Measurements from ENCODE around the gene SYNJ2. TPM values are rescaled to one million over a fixed set of nuclear protein-coding genes. Genes with fewer than 3 reads are reported as not detected.

SYNJ2 gene
- total and polyA plus RNA-seq, 2 donors (not counting 3 experiments of a cell fraction or from before 2014, with no cell fraction given): 35.1 to 78.2 TPM

DNA sequence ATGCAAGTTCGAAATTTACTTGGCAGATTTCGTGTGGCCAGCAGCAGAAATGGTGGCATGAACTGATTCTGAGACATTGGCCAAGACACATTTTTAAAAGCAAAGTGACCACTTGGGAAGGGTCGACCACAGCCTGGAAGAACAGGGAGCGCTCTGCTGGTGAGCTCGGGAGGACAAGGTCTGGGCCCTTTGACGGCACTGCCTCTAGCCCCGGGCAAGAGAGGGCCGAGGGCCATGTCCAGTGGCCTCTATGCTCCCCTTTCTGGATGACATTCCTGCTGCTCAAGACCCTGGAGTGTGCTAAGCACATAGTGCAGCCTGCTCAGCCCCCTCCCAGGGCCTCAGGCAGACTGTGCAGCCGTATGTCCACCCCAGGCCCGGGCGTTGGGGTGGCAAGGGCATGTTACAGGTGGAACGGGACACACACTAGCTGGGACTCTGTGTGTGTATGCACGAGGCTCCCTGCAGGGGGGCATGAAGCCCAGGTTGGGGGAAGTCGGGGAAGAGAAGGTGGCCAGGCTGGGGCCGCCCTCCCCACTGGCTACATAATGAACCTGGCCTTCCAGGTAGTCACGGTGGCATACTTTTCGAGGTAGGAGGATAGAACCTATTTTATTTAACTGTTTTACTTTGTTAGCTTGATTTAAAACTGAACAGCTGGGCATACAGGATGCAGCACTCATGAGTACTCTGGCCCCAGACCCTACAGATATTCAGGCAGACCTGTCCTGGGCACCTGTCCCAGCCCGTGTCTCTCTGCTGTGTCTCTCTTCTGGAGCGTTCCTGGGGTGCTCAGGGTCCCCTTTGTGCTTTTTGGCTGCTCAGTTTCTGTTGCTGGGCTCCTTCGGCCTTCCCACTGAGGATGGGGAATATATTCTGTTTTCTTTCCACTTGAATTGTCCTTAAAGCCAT lies 6.4 kb downstream of the SYNJ2 start:
- ChIA-PET POLR2A (interaction anchor here (2.0 kb wide), 1 partner anchor 38 kb away, joined by 5 read pairs; no protein-coding TSS in a partner anchor), CTCF (interaction anchor here (1.0 kb wide), 1 partner anchor 16 kb away, joined by 3 read pairs; no protein-coding TSS in a partner anchor)
- Histone ChIP-seq H3K36me3 (ENCODE audit: control insufficient read depth in 2 of 2, extremely low read depth in 1 of 2, insufficient read depth in 2 of 2, low read length in 2 of 2) (no peaks in the 10 kb centered on the region), H3K4me1 (ENCODE audit: control insufficient read depth, extremely low read depth, insufficient read depth, low read length) (peaks cover 32% of the 10 kb centered on the region), H3K79me2 (ENCODE audit: control insufficient read depth, insufficient read depth, low read length) (peaks cover 99% of the 10 kb centered on the region), H3K9me1 (replicated peaks; ENCODE audit: control insufficient read depth, extremely low read depth, insufficient read depth, low read length) (no peaks in the 10 kb centered on the region), H3K27me3 (ENCODE audit: control insufficient read depth in 2 of 2, insufficient read depth in 2 of 2, low read length in 2 of 2) (no peaks in the 10 kb centered on the region), H3K4me2 (ENCODE audit: insufficient read depth, low read length) (no peak overlapping the region), H2AFZ (ENCODE audit: low read depth, low read length) (no peak overlapping the region), H3K4me3 (replicated peaks in 1 of 3; ENCODE audit: insufficient read depth in 1 of 3, low read depth in 1 of 3, low read length in 3 of 3) (no peak overlapping the region), H3K9ac (replicated peaks; ENCODE audit: extremely low read depth, insufficient read depth, low read length) (no peak overlapping the region), H3K9me3 (replicated peaks; ENCODE audit: control insufficient read depth, insufficient read depth, low read length) (no peaks in the 10 kb centered on the region), H3K27ac (ENCODE audit: insufficient read depth, low read depth, low read length) (no peak overlapping the region), H4K20me1 (replicated peaks; ENCODE audit: control insufficient read depth, extremely low read depth, insufficient read depth, low read length) (no peaks in the 10 kb centered on the region)
- DNase-seq (ENCODE audit: low read depth, low spot score) (no peak), FAIRE-seq (no peak)
- TF ChIP-seq POLR2A (IDR thresholded peaks at IDR 0.05; ENCODE audit: low read depth, low read length) (no peak), MAX (IDR thresholded peaks at IDR 0.05; ENCODE audit: insufficient read depth, insufficient read length) (no peak)
- intact Hi-C loops (cut with micrococcal nuclease): no loop called here
- no TSS peak for BruUV-seq (replicated peaks)
- dilution Hi-C loops (cut with MboI; ENCODE audit: extremely low pct_ligation_motif_present, low sequenced_read_pairs): no loop called here

GRCh38 chr6:157988700-157989063 lies 7.0 kb downstream of the SYNJ2 start:
- Histone ChIP-seq H3K4me1 (ENCODE audit: control insufficient read depth, extremely low read depth, insufficient read depth, low read length) (peaks cover 28% of the 10 kb centered on the region), H3K9me1 (replicated peaks; ENCODE audit: control insufficient read depth, extremely low read depth, insufficient read depth, low read length) (no peaks in the 10 kb centered on the region), H3K27ac (ENCODE audit: insufficient read depth, low read depth, low read length) (no peak overlapping the region), H3K9me3 (replicated peaks; ENCODE audit: control insufficient read depth, insufficient read depth, low read length) (no peaks in the 10 kb centered on the region), H2AFZ (ENCODE audit: low read depth, low read length) (no peak overlapping the region), H4K20me1 (replicated peaks; ENCODE audit: control insufficient read depth, extremely low read depth, insufficient read depth, low read length) (no peaks in the 10 kb centered on the region), H3K4me3 (replicated peaks in 1 of 3; ENCODE audit: insufficient read depth in 1 of 3, low read depth in 1 of 3, low read length in 3 of 3) (no peak overlapping the region), H3K4me2 (ENCODE audit: insufficient read depth, low read length) (no peak overlapping the region), H3K27me3 (ENCODE audit: control insufficient read depth in 2 of 2, insufficient read depth in 2 of 2, low read length in 2 of 2) (no peaks in the 10 kb centered on the region), H3K9ac (replicated peaks; ENCODE audit: extremely low read depth, insufficient read depth, low read length) (no peak overlapping the region), H3K79me2 (ENCODE audit: control insufficient read depth, insufficient read depth, low read length) (peaks cover 99% of the 10 kb centered on the region), H3K36me3 (ENCODE audit: control insufficient read depth in 2 of 2, extremely low read depth in 1 of 2, insufficient read depth in 2 of 2, low read length in 2 of 2) (no peaks in the 10 kb centered on the region)
- TF ChIP-seq JUN (IDR thresholded peaks at IDR 0.05; ENCODE audit: borderline replicate concordance, insufficient read depth, insufficient read length, low read depth): no peak
- TF ChIP-seq MYC (IDR thresholded peaks at IDR 0.05; ENCODE audit: low read depth, low read length): no peak
- TF ChIP-seq FOS (IDR thresholded peaks at IDR 0.05; ENCODE audit: borderline replicate concordance, insufficient read depth, low read length): no peak
- no peak for TF ChIP-seq MAX (IDR thresholded peaks at IDR 0.05; ENCODE audit: insufficient read depth, insufficient read length)
- TF ChIP-seq POLR2A (IDR thresholded peaks at IDR 0.05; ENCODE audit: low read depth, low read length): no peak
- TF ChIP-seq POLR2AphosphoS5 (IDR thresholded peaks at IDR 0.05; ENCODE audit: insufficient read depth, low read depth, low read length): no peak
- no TSS peak for BruUV-seq (replicated peaks)
- POLR2A ChIA-PET: interaction anchor here (2.0 kb wide), 1 partner anchor 38 kb away, joined by 5 read pairs; no protein-coding TSS in a partner anchor
- CTCF ChIA-PET: interaction anchor here (1.0 kb wide), 1 partner anchor 15 kb away, joined by 3 read pairs; no protein-coding TSS in a partner anchor
- dilution Hi-C loops (cut with MboI; ENCODE audit: extremely low pct_ligation_motif_present, low sequenced_read_pairs): no loop called here
- DNase-seq (ENCODE audit: low read depth, low spot score): no peak
- intact Hi-C loops (cut with micrococcal nuclease): no loop called here
- no peak for FAIRE-seq
